GM23338 (cell line): ENCODE measurements around the gene CFAP97D2.

Experiments
- CTCF ChIP-seq, 2 experiments: fragments of 200-600 bp in 1 of 2; sonication (generic) in 1 of 2; conservative IDR thresholded peaks; 2 replicates each; pipeline versions ENCODE4 v1.5.1 to v1.6.1; 2016 to 2017; ENCODE audit warnings: antibody characterized with exemption in 2 of 2, low read depth in 2 of 2, mild to moderate bottlenecking in 2 of 2, moderate library complexity in 1 of 2
- EZH2 ChIP-seq: fragments of 200-600 bp; sonication (generic); IDR thresholded peaks from one replicate; pipeline ENCODE4 v1.8.0; 2017; ENCODE audit warnings: antibody characterized with exemption, mild to moderate bottlenecking, low read depth; ENCODE audit not compliant: unreplicated experiment

GRCh38 chr13:114148521-114148855 is 30.6 kb upstream of the CFAP97D2 start:
- TF ChIP-seq EZH2 (no peak), CTCF (conservative IDR thresholded peaks at IDR 0.05; ENCODE audit: low read depth in 2 of 2) (no peak)
